Stimulated activated CD4-positive, alpha-beta T cell treated with anti-CD3 and anti-CD28 coated beads, Interleukin-1b, Interleukin-23, amount 100 ng/mL, for 1 hour (primary cell): Measurements from ENCODE around the gene PRKCE.
"Not testable (repeated sequence)": the region's sequence is repeated elsewhere in the genome, so short reads cannot be mapped to it uniquely, and the experiment has no call there.

ENCODE experiments used
- DNase-seq, 2 donors: peaks; one replicate each; pipeline ENCODE4 v3.0.0-alpha.2; 2020; ENCODE audit warnings: low read depth in 2 of 2

PRKCE gene

DNA sequence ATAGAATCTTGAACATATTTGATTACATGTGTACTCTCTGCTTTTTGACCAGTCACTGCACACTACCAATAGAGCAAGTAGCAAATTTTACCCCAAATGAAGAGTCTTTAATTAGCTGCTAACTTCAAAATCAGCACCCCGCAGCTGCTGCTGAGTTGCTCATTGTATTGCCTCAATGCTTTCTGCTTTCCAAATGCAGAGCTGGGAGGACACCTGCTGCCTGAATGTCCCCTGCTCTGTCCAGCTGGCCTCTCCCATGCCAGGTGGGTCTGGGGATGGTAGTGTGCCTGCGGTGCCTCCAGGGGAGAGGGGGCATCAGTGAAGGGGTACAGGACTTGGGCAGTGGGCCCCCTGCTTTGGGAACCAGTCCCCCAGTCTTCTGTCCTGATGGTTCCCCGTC, 184.8 kb downstream of the PRKCE start:
- no peak for DNase-seq

DNA sequence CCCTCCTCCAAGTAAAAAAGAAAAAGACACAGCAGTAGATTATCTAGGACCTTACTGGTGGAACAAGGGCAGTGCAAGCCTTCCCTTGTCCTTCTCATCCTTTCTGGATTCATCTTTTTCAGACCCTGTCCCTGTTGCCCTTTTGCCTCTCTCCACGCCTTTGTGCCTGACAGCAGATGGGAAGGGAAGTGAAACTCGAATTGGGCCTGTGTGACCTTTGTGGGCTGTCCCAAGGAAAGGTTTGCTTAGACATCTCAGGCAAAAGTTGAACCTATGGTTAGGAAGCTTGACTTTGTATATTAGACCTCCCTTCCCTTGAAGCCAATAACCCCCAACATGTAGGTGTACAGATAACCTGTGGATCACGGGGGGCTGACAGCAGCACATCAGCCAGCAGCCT, 185.3 kb downstream of the PRKCE start:
- no peak for DNase-seq

DNA sequence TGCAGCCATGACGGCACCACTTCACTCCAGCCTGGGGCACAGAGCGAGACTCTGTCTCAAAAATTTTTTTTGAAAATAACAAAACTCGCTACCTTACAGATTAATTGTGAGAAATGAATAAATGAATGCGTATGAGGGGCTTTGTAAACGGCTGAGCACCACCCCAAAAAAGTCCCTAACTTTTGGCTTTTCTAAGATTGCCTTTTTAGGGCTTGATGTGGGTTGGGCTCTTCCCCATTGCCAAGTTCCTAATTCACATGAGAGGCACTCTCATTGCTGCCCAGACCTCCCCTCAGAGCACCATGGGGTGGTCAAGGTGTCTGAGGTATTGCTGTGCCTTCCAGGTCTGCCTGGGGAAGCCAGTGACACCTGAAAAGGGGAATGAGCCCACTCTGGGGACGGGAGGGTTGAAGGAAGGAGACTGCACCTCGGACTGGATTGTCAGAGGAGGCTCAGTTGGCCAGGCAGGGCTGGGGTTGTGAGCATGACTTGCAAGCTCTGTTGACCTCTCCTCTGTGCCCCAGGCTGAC, 186.4 kb downstream of the PRKCE start:
- no peak for DNase-seq

DNA sequence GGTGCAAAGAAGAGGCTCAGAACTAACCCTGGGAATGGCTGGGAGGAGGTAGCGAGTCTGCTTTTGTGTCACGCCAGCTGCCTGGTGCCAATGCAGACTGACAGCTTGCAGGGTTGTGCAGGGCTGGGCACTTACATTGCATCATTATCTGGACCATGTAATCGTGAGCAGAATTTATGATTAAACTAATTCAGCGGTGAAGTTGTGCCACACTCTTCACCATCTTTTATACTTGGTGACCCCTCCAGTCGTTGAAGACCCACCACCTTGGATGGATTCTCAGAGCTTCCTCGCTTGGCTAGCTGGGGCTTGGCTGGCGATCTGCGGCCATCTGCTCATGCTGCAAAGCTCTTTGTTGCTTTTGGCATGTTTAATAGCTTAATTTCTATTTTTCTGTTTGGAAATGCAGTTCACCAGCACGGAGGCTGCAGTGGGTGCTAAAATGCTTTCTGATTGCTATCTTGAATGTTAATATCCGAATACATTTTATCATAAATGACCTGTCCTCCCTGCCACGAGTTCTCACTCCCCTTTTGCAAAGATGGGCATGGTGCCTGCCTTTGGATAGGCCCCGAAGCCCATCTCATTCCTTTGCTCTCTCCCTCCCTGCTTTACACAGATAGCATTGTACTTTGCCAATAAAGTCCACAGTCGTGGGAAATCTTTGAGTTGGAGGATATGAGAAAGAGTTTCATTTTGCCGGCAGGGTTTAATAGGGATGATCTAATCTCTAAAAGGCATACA, 188.2 kb downstream of the PRKCE start:
- no peak for DNase-seq

GRCh38 chr2:45840481-45840880, 189.0 kb downstream of the PRKCE start:
- DNase-seq = no peak

- DNase-seq = no peak
Measured at GRCh38 chr2:45841752-45842407, 190.4 kb downstream of the PRKCE start.

- no peak for DNase-seq
Measured at GRCh38 chr2:45843136-45843535, 191.7 kb downstream of the PRKCE start.

- DNase-seq = no peak
Measured at GRCh38 chr2:45844796-45845457, 193.5 kb downstream of the PRKCE start.

DNA sequence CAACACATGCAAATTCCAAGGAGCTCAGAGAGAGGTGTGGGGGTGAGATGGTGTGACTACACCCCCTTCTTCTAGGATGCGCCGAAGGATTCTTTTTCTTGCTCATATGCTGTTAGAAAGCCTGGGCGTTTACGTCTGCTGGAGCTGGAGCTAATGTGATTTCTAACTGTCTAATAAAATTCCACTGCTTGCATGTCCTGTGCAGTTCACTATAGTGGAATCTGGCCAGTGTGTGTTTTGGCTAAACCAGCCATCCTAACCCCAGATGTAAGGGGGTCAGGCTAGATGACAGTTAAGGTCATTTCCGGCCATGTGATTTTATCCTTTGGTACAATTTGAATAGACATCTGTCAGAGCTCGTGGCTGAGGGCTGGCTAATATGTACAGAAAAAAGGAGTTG, 194.1 kb downstream of the PRKCE start:
- DNase-seq = no peak

- no peak for DNase-seq
Measured at GRCh38 chr2:45849491-45850283, 198.2 kb downstream of the PRKCE start.

DNA sequence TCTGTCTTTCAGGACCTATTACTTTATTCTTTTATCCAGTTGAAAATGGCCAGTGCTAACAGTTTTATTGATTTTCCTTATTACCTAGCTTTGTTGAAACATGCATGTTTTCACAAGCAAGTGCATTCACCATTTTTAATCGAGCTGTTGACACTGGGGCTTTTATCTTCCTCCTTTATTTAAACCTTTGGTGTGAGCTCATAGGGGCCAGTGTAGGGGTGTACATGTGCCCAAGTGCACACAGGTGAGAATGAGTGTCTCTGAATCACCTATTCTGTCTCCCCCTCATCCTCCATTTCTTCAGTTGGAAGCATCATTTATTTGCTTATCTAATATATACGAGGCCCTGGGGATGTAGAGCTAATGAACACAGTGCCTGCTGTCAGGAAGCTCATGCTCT, 199.1 kb downstream of the PRKCE start:
- DNase-seq = no peak

DNA sequence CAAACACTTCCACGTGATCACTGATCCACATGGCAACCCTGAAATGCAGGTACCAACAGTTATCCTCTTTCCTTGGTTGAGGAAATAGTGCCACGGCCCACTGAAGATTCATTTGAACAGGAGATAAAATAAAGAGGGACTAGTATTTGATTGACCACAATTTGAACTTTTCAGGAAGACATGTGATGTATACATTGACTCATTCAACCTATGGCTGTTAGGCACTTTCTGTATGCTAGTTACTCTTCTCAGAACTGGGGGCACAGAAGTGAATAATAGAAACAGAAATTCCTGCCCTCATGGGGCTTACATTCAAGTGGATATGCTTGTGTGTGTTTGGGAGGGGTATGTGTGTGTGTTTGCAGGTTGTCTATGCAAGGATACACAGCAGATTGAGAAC, 199.6 kb downstream of the PRKCE start:
- DNase-seq = no peak

- DNase-seq = no peak
Measured at GRCh38 chr2:45851576-45852304, 200.3 kb downstream of the PRKCE start.

DNA sequence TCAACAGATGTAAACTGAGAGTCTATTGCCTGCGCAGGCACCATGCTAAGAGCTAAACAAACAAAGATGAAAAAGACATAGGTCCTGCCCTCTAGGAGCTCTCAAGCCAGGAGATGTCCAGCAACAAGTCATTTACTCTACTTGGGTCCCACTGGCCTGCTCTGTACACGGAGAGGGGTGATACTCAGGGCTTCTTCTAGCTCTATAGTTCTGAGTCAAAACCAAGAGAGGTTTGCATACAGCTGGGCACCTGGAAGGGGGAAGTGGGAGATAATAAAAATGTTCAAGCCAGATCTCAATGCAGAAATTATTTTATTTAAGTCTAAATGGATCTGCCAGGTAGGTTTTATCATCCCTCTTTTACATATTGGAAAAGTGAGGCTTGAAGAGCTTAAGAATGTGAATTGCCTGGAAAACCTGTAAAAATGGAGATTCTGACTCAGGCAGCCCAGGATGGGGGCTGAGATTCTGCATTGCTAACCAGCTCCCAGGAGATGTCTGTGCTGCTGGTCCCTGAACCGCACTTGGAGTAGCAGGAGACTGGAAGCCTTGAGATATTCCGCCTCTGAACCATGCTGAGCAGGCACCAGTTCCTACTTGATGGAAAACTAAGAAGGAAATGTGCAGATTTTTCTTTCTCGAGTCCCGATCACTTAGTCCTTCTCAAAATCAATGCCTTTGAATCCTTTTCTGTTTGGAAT, 201.1 kb downstream of the PRKCE start:
- no peak for DNase-seq

- no peak for DNase-seq
Measured at GRCh38 chr2:45855374-45855773, 203.9 kb downstream of the PRKCE start.

DNA sequence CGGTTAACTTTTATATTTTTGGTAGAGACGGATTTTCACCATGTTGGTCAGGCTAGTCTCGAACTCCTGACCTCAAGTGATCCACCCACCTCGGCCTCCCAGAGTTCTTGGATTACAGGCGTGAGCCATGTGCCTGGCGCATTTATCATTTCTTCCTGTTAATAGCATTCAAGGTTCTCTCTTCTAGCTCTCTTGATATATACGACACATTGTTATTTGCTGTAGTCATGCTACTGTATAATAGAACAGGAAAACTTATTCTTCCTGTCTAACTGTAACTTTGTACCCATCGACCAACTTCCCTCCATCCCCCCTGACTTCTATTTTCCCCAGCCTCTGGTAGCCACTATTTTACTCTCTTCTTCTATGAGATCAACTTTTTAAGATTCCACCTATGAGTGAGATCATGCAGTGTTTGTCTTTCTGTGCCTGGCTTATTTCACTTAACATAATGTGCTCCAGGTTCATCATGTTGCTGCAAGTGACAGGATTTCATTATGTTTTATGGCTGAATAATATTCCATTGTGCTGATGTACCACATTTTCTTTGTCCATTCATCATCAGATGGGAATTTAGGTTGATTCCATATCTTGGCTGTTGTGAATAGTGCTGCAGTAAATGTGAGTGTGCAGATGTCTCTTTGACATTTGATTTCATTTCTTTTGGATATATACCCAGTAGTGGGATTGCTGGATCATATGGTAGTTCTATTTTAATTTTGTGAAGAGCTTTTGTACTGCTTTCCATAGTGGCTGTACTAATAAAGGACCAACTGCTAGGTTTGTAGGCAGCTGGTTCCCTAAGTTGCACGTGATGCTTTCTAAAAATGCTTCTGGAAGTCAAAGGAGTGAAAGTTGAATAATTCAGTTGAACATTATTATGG, 205.2 kb downstream of the PRKCE start:
- DNase-seq = no peak

GRCh38 chr2:45857275-45857609, 205.8 kb downstream of the PRKCE start:
- DNase-seq = no peak

- DNase-seq = no peak
Measured at GRCh38 chr2:45857867-45858520, 206.5 kb downstream of the PRKCE start.

GRCh38 chr2:45858872-45859271, 207.4 kb downstream of the PRKCE start:
- DNase-seq = not testable (repeated sequence)
